ENCODE results near the gene MAP2K5.

Gene MAP2K5

GRCh38 chr15:67579967-67580366, 37.5 kb downstream of the MAP2K5 start:
- H3K27me3 ChIP-seq (ENCODE audit: insufficient read depth, low read length): no peaks in the 10 kb centered on the region

DNA sequence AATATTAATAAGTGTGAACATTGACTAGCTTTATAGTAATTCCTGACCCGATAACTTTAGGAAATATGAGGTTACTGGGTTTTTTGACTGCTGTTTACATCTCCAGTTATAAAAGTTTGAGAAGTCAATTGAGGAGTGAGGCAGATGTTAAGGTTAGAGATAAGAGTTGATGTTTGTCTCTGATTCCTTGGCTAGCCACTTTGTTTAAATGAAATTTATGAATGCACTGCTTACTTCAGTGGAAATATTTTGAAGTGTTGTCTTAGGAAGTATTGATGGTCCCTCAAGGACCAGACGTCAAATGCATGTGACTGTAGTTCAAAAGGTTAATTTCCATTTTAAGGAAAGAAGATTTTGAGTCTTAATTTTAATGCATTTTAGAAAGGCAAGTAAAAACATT, 41.7 kb downstream of the MAP2K5 start:
- no peak for TF ChIP-seq EZH2 (IDR thresholded peaks at IDR 0.05; ENCODE audit: borderline replicate concordance, low read length)
- TF ChIP-seq, protein P1, sequence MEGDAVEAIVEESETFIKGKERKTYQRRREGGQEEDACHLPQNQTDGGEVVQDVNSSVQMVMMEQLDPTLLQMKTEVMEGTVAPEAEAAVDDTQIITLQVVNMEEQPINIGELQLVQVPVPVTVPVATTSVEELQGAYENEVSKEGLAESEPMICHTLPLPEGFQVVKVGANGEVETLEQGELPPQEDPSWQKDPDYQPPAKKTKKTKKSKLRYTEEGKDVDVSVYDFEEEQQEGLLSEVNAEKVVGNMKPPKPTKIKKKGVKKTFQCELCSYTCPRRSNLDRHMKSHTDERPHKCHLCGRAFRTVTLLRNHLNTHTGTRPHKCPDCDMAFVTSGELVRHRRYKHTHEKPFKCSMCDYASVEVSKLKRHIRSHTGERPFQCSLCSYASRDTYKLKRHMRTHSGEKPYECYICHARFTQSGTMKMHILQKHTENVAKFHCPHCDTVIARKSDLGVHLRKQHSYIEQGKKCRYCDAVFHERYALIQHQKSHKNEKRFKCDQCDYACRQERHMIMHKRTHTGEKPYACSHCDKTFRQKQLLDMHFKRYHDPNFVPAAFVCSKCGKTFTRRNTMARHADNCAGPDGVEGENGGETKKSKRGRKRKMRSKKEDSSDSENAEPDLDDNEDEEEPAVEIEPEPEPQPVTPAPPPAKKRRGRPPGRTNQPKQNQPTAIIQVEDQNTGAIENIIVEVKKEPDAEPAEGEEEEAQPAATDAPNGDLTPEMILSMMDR (IDR thresholded peaks at IDR 0.05; ENCODE audit: low read length): no peak
- Histone ChIP-seq H3K9me3 (ENCODE audit: low read length) (no peaks in the 10 kb centered on the region), H3K79me2 (ENCODE audit: insufficient read depth, low read length) (no peaks in the 10 kb centered on the region), H3K27ac (ENCODE audit: low read depth, low read length, poor library complexity, severe bottlenecking) (no peak overlapping the region), H3K4me3 (ENCODE audit: low read depth, low read length, poor library complexity, severe bottlenecking) (no peak overlapping the region), H3F3A (ENCODE audit: insufficient read depth, low read length) (no peaks in the 10 kb centered on the region), H2AFZ (ENCODE audit: low read length) (no peak overlapping the region), H3K4me2 (ENCODE audit: low read length) (no peak overlapping the region), H3K9ac (ENCODE audit: low read length) (no peak overlapping the region), H3K36me3 (ENCODE audit: insufficient read depth, low read length) (peaks cover 55% of the 10 kb centered on the region), H3K27me3 (ENCODE audit: insufficient read depth, low read length) (no peaks in the 10 kb centered on the region), H3K9me2 (ENCODE audit: low read depth, low read length) (no peaks in the 10 kb centered on the region), H3K4me1 (ENCODE audit: insufficient read depth, low read length, severe bottlenecking) (no peaks in the 10 kb centered on the region), H4K20me1 (ENCODE audit: insufficient read depth, low read length) (no peaks in the 10 kb centered on the region)

More at GRCh38 chr15:67579967-67580366, 37.5 kb downstream of the MAP2K5 start:
- peaks cover 21% of the 10 kb centered on the region for H3K36me3 ChIP-seq (ENCODE audit: insufficient read depth, low read length)
- no peak overlapping the region for H3K9ac ChIP-seq (ENCODE audit: low read length)
- TF ChIP-seq, protein P1 (IDR thresholded peaks at IDR 0.05; ENCODE audit: low read length): no peak
- TF ChIP-seq EZH2 (IDR thresholded peaks at IDR 0.05; ENCODE audit: borderline replicate concordance, low read length): no peak
- no peaks in the 10 kb centered on the region for H3K79me2 ChIP-seq (ENCODE audit: insufficient read depth, low read length)
- no peak overlapping the region for H3K4me2 ChIP-seq (ENCODE audit: low read length)
- H3K27ac ChIP-seq (ENCODE audit: low read depth, low read length, poor library complexity, severe bottlenecking): no peak overlapping the region
- H3K9me2 ChIP-seq (ENCODE audit: low read depth, low read length): no peaks in the 10 kb centered on the region
- H3K4me3 ChIP-seq (ENCODE audit: low read depth, low read length, poor library complexity, severe bottlenecking): no peak overlapping the region
- no peaks in the 10 kb centered on the region for H3K4me1 ChIP-seq (ENCODE audit: insufficient read depth, low read length, severe bottlenecking)
- no peak overlapping the region for H2AFZ ChIP-seq (ENCODE audit: low read length)
- no peaks in the 10 kb centered on the region for H3K9me3 ChIP-seq (ENCODE audit: low read length)
- no peaks in the 10 kb centered on the region for H4K20me1 ChIP-seq (ENCODE audit: insufficient read depth, low read length)
- no peaks in the 10 kb centered on the region for H3F3A ChIP-seq (ENCODE audit: insufficient read depth, low read length)

DNA sequence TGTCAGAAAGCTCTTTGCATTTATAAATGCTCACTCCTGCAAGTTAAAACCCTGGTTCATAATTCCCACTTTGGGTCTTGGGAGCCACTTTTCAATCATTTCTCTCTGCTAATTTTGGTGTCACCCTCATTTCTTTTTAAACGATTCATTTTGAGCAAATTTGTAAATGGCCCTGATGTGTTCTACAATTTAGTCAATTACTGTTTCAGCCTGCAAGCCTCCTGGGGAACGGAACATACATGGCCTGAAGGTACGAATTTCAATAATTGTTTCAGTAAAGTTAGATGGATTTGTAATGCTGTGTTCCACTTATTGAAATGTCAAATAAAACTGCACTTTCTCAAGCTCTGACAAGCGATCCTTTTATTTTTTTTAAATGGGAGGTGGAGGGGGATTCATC, 43.2 kb downstream of the MAP2K5 start:
- Histone ChIP-seq H3K9ac (ENCODE audit: low read length) (no peak overlapping the region), H3K4me3 (ENCODE audit: low read depth, low read length, poor library complexity, severe bottlenecking) (no peak overlapping the region), H3K4me1 (ENCODE audit: insufficient read depth, low read length, severe bottlenecking) (no peaks in the 10 kb centered on the region), H3K9me3 (ENCODE audit: low read length) (no peaks in the 10 kb centered on the region), H3K79me2 (ENCODE audit: insufficient read depth, low read length) (no peaks in the 10 kb centered on the region), H3K27me3 (ENCODE audit: insufficient read depth, low read length) (no peaks in the 10 kb centered on the region), H3K4me2 (ENCODE audit: low read length) (no peak overlapping the region), H3K9me2 (ENCODE audit: low read depth, low read length) (no peaks in the 10 kb centered on the region), H3K36me3 (ENCODE audit: insufficient read depth, low read length) (peaks cover 54% of the 10 kb centered on the region), H3K27ac (ENCODE audit: low read depth, low read length, poor library complexity, severe bottlenecking) (no peak overlapping the region), H3F3A (ENCODE audit: insufficient read depth, low read length) (no peaks in the 10 kb centered on the region), H4K20me1 (ENCODE audit: insufficient read depth, low read length) (no peaks in the 10 kb centered on the region), H2AFZ (ENCODE audit: low read length) (no peak overlapping the region)
- no peak for TF ChIP-seq EZH2 (IDR thresholded peaks at IDR 0.05; ENCODE audit: borderline replicate concordance, low read length)
- TF ChIP-seq, protein P1 (IDR thresholded peaks at IDR 0.05; ENCODE audit: low read length): no peak

All from OCI-LY1 (cell line).